HFFc6 (cell line): Measurements from ENCODE around the gene RABGAP1. TPM values are rescaled to one million over a fixed set of nuclear protein-coding genes. Genes with fewer than 3 reads are reported as not detected.
A peak's percentile ranks its signal among the peaks of the same experiment; 100 is the strongest.

Experiments used
- DNase-seq: peaks from one replicate; pipeline ENCODE4 v3.0.0-alpha.2; 2018
- H3K27ac Mint-ChIP-seq: 2 replicates; pipeline ENCODE4 v1.8.0; 2020; ENCODE audit warnings: mild to moderate bottlenecking, mixed read lengths
- H3K27me3 Mint-ChIP-seq: 2 replicates; pipeline ENCODE4 v1.8.0; 2021; ENCODE audit warnings: mild to moderate bottlenecking, moderate library complexity, mixed read lengths; ENCODE audit not compliant: insufficient read depth
- H3K36me3 Mint-ChIP-seq: 2 replicates; pipeline ENCODE4 v1.8.0; 2021; ENCODE audit warnings: low read depth, mixed read lengths
- H3K4me1 Mint-ChIP-seq: 2 replicates; pipeline ENCODE4 v1.8.0; 2020; ENCODE audit warnings: low read depth, mixed read lengths
- H3K4me3 Mint-ChIP-seq: 2 replicates; pipeline ENCODE4 v1.8.0; 2020; ENCODE audit warnings: mild to moderate bottlenecking, moderate library complexity, mixed read lengths
- H3K9me3 Mint-ChIP-seq: 2 replicates; pipeline ENCODE4 v1.8.0; 2020; ENCODE audit warnings: mild to moderate bottlenecking, mixed read lengths
- total RNA-seq, 6 experiments: library from RNA; stranded (reverse); fragmentation: NEBNext Ultra II Directional; extraction: Animal tissue kit (Norgen Biotek cat#: 25700); gene quantifications; 2 replicates in 1 of 6; 3 replicates in 5 of 6; pipeline ENCODE4 v1.2.3, GENCODE V29; 2021
- TF ChIP-seq, protein P1 (sequence below): fragments of 200-600 bp; sonication (generic); IDR thresholded peaks from 2 replicates; pipeline ENCODE4 v1.5.0; 2021; ENCODE audit warnings: antibody characterized with exemption, mild to moderate bottlenecking

Gene RABGAP1
- total RNA-seq, 6 experiments from 2014 or later = 29.0 to 39.3 (median 33.9) TPM

- no peak overlapping the region for H3K4me3 Mint-ChIP-seq
- H3K9me3 Mint-ChIP-seq = no peaks in the 10 kb centered on the region
- DNase-seq = no peak
- H3K27me3 Mint-ChIP-seq = peaks cover 9% of the 10 kb centered on the region
- peaks cover 8% of the 10 kb centered on the region for H3K36me3 Mint-ChIP-seq
- TF ChIP-seq, protein P1, sequence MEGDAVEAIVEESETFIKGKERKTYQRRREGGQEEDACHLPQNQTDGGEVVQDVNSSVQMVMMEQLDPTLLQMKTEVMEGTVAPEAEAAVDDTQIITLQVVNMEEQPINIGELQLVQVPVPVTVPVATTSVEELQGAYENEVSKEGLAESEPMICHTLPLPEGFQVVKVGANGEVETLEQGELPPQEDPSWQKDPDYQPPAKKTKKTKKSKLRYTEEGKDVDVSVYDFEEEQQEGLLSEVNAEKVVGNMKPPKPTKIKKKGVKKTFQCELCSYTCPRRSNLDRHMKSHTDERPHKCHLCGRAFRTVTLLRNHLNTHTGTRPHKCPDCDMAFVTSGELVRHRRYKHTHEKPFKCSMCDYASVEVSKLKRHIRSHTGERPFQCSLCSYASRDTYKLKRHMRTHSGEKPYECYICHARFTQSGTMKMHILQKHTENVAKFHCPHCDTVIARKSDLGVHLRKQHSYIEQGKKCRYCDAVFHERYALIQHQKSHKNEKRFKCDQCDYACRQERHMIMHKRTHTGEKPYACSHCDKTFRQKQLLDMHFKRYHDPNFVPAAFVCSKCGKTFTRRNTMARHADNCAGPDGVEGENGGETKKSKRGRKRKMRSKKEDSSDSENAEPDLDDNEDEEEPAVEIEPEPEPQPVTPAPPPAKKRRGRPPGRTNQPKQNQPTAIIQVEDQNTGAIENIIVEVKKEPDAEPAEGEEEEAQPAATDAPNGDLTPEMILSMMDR = no peak
- H3K4me1 Mint-ChIP-seq = no peaks in the 10 kb centered on the region; the same call in 1 of the 2 replicates
- no peak overlapping the region for H3K27ac Mint-ChIP-seq
These were observed 168.9 kb downstream of the RABGAP1 start for GRCh38 chr9:123109540-123110279.

DNA sequence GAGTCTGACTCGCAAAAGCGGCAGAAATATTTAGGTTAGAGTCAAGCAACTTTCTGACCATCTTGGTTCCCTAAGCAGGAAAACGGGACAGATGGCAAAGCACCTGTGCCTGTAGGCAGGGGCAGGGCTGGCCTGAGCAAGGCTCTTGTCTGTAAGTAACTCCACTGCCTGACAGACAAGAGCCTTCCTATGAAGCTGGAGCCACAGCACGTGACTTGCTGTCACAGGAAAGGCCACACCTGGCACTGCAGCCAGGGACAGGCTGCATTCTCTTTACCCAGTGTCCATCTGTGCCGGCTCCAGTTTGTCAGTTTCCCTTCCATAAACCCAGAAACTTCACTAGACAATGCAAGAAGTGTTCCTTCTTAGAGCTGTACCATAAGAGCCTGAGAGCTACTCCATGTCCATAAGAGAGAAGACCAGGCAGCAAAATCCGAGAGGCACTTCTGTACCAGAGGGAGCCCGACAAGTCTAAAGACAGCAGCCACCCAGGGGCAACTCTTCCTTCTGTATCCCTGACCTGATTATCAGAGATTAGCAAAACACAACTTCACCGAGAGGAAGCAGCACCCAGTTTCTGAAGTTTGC is 170.7 kb downstream of the RABGAP1 start:
- Mint-ChIP-seq H3K27me3 (peaks cover 11% of the 10 kb centered on the region), H3K9me3 (no peaks in the 10 kb centered on the region), H3K36me3 (peaks cover 2% of the 10 kb centered on the region; the same call in 1 of the 2 replicates), H3K4me3 (no peak overlapping the region; the same call in 1 of the 2 replicates), H3K27ac (no peak overlapping the region), H3K4me1 (no peaks in the 10 kb centered on the region; the same call in 1 of the 2 replicates)
- TF ChIP-seq, protein P1 = no peak
- no peak for DNase-seq

- DNase-seq = peak; percentile 23
- H3K36me3 Mint-ChIP-seq = no peaks in the 10 kb centered on the region
- no peak overlapping the region for H3K27ac Mint-ChIP-seq
- H3K27me3 Mint-ChIP-seq = peaks cover 12% of the 10 kb centered on the region
- no peak overlapping the region; the same call in 1 of the 2 replicates for H3K4me3 Mint-ChIP-seq
- H3K4me1 Mint-ChIP-seq = no peaks in the 10 kb centered on the region; the same call in 1 of the 2 replicates
- TF ChIP-seq, protein P1 = no peak
- no peaks in the 10 kb centered on the region for H3K9me3 Mint-ChIP-seq
These were observed 171.5 kb downstream of the RABGAP1 start for GRCh38 chr9:123112015-123112975.

- TF ChIP-seq, protein P1 = no peak
- no peak for DNase-seq
- Mint-ChIP-seq H3K27me3 (peaks cover 17% of the 10 kb centered on the region), H3K4me1 (no peaks in the 10 kb centered on the region; the same call in 1 of the 2 replicates), H3K36me3 (no peaks in the 10 kb centered on the region), H3K4me3 (no peak overlapping the region), H3K27ac (no peak overlapping the region), H3K9me3 (no peaks in the 10 kb centered on the region)
These were observed 172.4 kb downstream of the RABGAP1 start for GRCh38 chr9:123113185-123113584.

GRCh38 chr9:123115146-123115913 is 174.5 kb downstream of the RABGAP1 start:
- H3K36me3 Mint-ChIP-seq = no peaks in the 10 kb centered on the region
- no peaks in the 10 kb centered on the region for H3K9me3 Mint-ChIP-seq
- DNase-seq = no peak
- H3K27ac Mint-ChIP-seq = no peak overlapping the region
- no peaks in the 10 kb centered on the region; the same call in 1 of the 2 replicates for H3K4me1 Mint-ChIP-seq
- H3K4me3 Mint-ChIP-seq = no peak overlapping the region
- H3K27me3 Mint-ChIP-seq = peaks cover 19% of the 10 kb centered on the region
- TF ChIP-seq, protein P1 = no peak
